Right atrium auricular region (tissue), 2 donors: Measurements from ENCODE around the gene REG1B. TPM values are rescaled to one million over a fixed set of nuclear protein-coding genes. Genes with fewer than 3 reads are reported as not detected.
"Not testable (repeated sequence)": the region's sequence is repeated elsewhere in the genome, so short reads cannot be mapped to it uniquely, and the experiment has no call there.

ENCODE experiments used
- DNase-seq: peaks from one replicate; pipeline ENCODE4 v3.0.0-alpha.2; 2019; ENCODE audit warnings: low spot score
- H3K27ac ChIP-seq, 2 donors: fragments of 200-600 bp; sonication (generic); 1 replicate in 1 of 2; 2 replicates in 1 of 2; pipeline ENCODE4 v1.5.1; 2016 to 2019
- H3K27me3 ChIP-seq, 2 donors: fragments of 200-600 bp; sonication (generic); one replicate each; pipeline versions ENCODE4 v1.5.1 to v1.6.0; 2017 to 2019
- H3K36me3 ChIP-seq: fragments of 200-600 bp; sonication (generic); one replicate; pipeline ENCODE4 v1.5.1; 2016
- H3K4me1 ChIP-seq, 2 donors: fragments of 200-600 bp; sonication (generic); one replicate each; pipeline versions ENCODE4 v1.5.1 to v1.6.0; 2017 to 2019
- H3K4me3 ChIP-seq, 2 donors: fragments of 200-600 bp; sonication (generic); 1 replicate in 1 of 2; 2 replicates in 1 of 2; pipeline ENCODE4 v1.5.1; 2017 to 2019; ENCODE audit warnings: mild to moderate bottlenecking in 1 of 2, moderate library complexity in 1 of 2
- H3K9me3 ChIP-seq, 2 donors: fragments of 200-600 bp; sonication (generic); one replicate each; pipeline ENCODE4 v1.5.1; 2019
- CTCF ChIP-seq, 2 donors: fragments of 200-600 bp; sonication (generic); IDR thresholded peaks; one replicate each; pipeline ENCODE4 v1.5.1; 2019; ENCODE audit warnings: antibody characterized with exemption in 2 of 2
- total RNA-seq, 2 donors: library from RNA; depleted of rRNA; stranded (reverse); fragments of >200 nt; gene quantifications; one replicate each; pipeline ENCODE4 v1.1.0, GENCODE V29; 2016

Gene REG1B
- total RNA-seq, 2 donors from 2014 or later, result not detected

- no peaks in the 10 kb centered on the region for H3K36me3 ChIP-seq
- no peaks in the 10 kb centered on the region for H3K27me3 ChIP-seq
- no peak for TF ChIP-seq CTCF (IDR thresholded peaks at IDR 0.05)
- no peaks in the 10 kb centered on the region for H3K9me3 ChIP-seq
- H3K27ac ChIP-seq, result no peak overlapping the region
- DNase-seq, result no peak
- no peak overlapping the region for H3K4me3 ChIP-seq
- H3K4me1 ChIP-seq, result no peaks in the 10 kb centered on the region
Measured at GRCh38 chr2:79083597-79084251, 4.1 kb downstream of the REG1B start.

GRCh38 chr2:79082987-79083386 lies 4.8 kb downstream of the REG1B start:
- Histone ChIP-seq H3K36me3 (no peaks in the 10 kb centered on the region), H3K9me3 (no peaks in the 10 kb centered on the region), H3K4me3 (no peak overlapping the region), H3K27me3 (no peaks in the 10 kb centered on the region), H3K4me1 (no peaks in the 10 kb centered on the region), H3K27ac (no peak overlapping the region)
- no peak for DNase-seq
- TF ChIP-seq CTCF (IDR thresholded peaks at IDR 0.05), result no peak

DNA sequence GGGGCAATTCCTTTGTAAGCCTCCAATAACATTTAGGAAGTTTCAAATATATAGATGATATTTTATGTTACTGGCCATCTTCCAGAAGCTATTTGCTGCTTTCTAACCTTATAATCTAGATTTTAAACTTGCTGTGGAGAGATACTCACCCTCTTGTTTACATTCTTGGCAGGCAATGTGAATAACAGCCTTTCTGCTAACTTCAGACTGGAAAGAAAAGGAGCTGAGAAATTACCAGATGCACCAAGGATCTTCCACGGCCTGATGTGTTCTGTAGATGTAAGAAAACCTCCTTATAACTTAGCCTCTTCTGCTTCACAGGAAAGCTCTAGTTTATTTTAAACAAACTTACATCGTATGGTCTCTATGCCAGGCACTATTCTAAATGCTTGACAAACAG lies 16.7 kb downstream of the REG1B start:
- DNase-seq, result no peak
- Histone ChIP-seq H3K36me3 (no peaks in the 10 kb centered on the region), H3K4me3 (no peak overlapping the region), H3K27me3 (no peaks in the 10 kb centered on the region), H3K9me3 (no peaks in the 10 kb centered on the region), H3K4me1 (no peaks in the 10 kb centered on the region), H3K27ac (no peak overlapping the region)
- no peak for TF ChIP-seq CTCF (IDR thresholded peaks at IDR 0.05)

DNA sequence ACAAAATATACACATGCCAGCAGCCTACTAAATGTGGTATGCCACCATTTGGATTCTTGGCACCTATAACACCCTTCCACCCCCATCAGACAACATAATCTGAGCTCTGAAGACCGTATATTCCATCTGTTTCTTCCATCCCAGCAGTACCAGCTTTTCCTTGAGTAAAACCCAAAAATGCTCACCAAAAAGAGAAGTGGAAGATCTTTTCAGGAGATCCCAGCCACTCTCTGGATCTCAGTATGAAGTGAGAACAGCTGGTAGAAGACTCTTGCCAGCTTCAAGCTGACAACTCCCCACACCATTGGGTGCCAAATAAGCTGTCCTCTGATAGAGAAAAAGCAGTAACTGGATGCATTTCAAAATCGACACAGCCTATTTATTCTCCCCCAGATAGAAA lies 22.6 kb downstream of the REG1B start:
- no peaks in the 10 kb centered on the region for H3K36me3 ChIP-seq
- H3K9me3 ChIP-seq, result no peaks in the 10 kb centered on the region
- no peak overlapping the region for H3K4me3 ChIP-seq
- DNase-seq, result no peak
- H3K27ac ChIP-seq, result no peak overlapping the region
- H3K27me3 ChIP-seq, result no peaks in the 10 kb centered on the region
- TF ChIP-seq CTCF (IDR thresholded peaks at IDR 0.05), result no peak
- H3K4me1 ChIP-seq, result no peaks in the 10 kb centered on the region

DNA sequence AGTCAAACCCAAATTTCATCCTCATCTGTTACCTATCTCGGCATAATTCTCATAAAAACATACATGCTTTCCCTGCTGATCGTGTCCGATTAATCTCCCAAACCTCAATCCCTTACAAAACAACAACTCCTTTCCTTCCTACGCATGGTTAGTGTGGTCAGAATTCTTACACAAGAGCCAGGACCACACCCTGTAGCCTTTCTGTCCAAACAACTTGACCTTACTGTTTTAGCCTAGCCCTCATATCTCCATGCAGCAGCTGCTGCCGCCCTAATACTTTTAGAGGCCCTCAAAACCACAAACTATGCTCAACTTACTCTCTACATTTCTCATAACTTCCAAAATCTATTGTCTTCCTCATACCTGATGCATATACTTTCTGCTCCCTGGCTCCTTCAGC lies 33.0 kb downstream of the REG1B start:
- not testable (repeated sequence) for H3K27me3 ChIP-seq, H3K36me3 ChIP-seq, DNase-seq, H3K4me3 ChIP-seq, H3K9me3 ChIP-seq, H3K4me1 ChIP-seq, H3K27ac ChIP-seq

DNA sequence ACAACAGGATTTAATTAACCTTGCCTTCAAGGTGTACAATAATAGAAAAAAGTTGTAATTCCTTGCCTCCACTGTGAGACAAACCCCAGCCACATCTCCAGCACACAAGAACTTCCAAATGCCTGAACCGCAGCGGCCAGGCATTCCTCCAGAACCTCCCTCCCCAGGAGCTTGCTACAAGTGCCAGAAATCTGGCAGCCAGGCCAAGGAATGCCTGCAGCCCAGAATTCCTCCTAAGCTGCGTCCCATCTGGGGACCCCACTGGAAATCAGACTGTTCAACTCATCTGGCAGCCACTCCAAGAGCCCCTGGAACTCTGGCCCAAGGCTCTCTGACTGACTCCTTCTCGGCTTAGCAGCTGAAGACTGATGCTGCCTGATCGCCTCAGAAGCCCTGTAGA lies 34.3 kb downstream of the REG1B start:
- not testable (repeated sequence) for H3K36me3 ChIP-seq, DNase-seq, H3K27me3 ChIP-seq, H3K27ac ChIP-seq, H3K9me3 ChIP-seq, H3K4me1 ChIP-seq, H3K4me3 ChIP-seq

GRCh38 chr2:79041032-79041448 lies 46.8 kb downstream of the REG1B start:
- no peak for DNase-seq
- no peaks in the 10 kb centered on the region for H3K4me1 ChIP-seq
- H3K27ac ChIP-seq, result no peak overlapping the region
- H3K27me3 ChIP-seq, result no peaks in the 10 kb centered on the region
- TF ChIP-seq CTCF (IDR thresholded peaks at IDR 0.05), result peak in 1 of 2 donors; percentile 45
- no peak overlapping the region for H3K4me3 ChIP-seq
- H3K36me3 ChIP-seq, result no peaks in the 10 kb centered on the region
- H3K9me3 ChIP-seq, result no peaks in the 10 kb centered on the region
